Subcutaneous abdominal adipose tissue (tissue), 5 donors: ENCODE measurements around the gene GALNT10.

Source experiments
- H3K27ac ChIP-seq: one replicate; pipeline ENCODE4 v1.7.0; 2013; ENCODE audit warnings: low read depth, mild to moderate bottlenecking, inconsistent platforms, low read length, moderate library complexity
- H3K27me3 ChIP-seq, 5 donors: one replicate each; pipeline ENCODE4 v1.7.0; 2013; ENCODE audit warnings: low read length in 5 of 5, inconsistent platforms in 1 of 5; ENCODE audit not compliant: control insufficient read depth in 5 of 5, insufficient read depth in 4 of 5
- H3K36me3 ChIP-seq, 5 donors: one replicate each; pipeline ENCODE4 v1.7.0; 2013; ENCODE audit warnings: low read length in 5 of 5; ENCODE audit not compliant: control insufficient read depth in 5 of 5, insufficient read depth in 5 of 5
- H3K4me1 ChIP-seq, 5 donors: one replicate each; pipeline ENCODE4 v1.7.0; 2013; ENCODE audit warnings: low read length in 5 of 5, mild to moderate bottlenecking in 3 of 5, moderate library complexity in 1 of 5; ENCODE audit not compliant: control insufficient read depth in 5 of 5, insufficient read depth in 5 of 5
- H3K4me3 ChIP-seq, 5 donors: one replicate each; pipeline ENCODE4 v1.7.0; 2013; ENCODE audit warnings: low read length in 5 of 5, low read depth in 1 of 5
- H3K9ac ChIP-seq, 5 donors: one replicate each; pipeline ENCODE4 v1.7.0; 2013; ENCODE audit warnings: low read length in 5 of 5, mild to moderate bottlenecking in 4 of 5, moderate library complexity in 3 of 5
- H3K9me3 ChIP-seq, 5 donors: one replicate each; pipeline ENCODE4 v1.7.0; 2013; ENCODE audit warnings: low read length in 5 of 5; ENCODE audit not compliant: control insufficient read depth in 5 of 5
- donor health status: healthy.
- donor health status: healthy.
- donor health status: healthy.
- donor health status: healthy.
- donor health status: healthy.

GALNT10 gene

DNA sequence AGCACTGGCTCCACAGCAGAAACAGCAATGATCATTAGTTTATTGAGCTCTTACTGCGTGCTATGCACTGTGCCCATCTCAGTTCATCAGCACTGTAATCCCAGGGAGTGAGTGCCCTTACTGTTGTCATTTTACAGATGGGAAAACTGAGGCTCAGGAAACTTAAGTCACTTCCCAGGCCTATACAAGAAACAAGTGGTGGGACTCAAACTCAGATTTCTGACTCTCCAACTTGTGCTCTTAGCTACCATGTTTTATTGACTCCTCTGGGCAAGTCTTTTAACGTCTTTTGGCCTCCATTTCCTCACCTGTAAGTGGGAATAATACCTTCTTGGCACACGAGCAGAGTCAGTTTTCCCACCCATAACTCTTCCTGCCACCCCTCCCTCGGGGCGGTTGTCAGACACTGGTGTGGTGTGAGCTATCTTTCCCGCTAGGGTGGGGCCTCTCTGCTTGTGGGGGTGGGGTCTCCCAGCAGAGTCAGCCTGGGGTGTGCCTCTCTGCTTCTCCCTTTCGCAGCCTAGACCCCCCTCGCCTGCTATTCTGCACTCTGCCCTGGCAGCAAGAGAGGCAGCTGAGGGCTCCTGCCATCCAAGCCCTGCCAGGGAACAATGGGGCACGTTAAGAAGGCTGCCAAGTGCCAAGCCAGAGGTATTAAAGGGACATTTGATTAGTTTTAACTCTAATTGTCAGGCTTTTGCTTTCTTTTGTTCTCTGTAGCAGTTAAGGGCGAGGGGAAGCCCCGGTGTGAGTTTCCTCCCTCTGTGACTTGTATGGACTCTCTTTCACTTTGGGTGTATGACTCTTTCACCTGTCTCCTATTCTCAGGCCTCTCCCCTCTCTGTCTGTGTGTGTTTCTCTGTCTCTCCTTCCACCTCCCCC, 12.1 kb downstream of the GALNT10 start:
- H3K4me1 ChIP-seq: peaks cover 0 to 12% (median 0%) of the 10 kb centered on the region in 5 donors
- H3K27ac ChIP-seq: no peak overlapping the region
- H3K4me3 ChIP-seq: no peak overlapping the region
- no peak overlapping the region for H3K9ac ChIP-seq
- no peaks in the 10 kb centered on the region for H3K9me3 ChIP-seq
- H3K27me3 ChIP-seq: no peaks in the 10 kb centered on the region
- peaks cover 0 to 7% (median 3%) of the 10 kb centered on the region in 5 donors for H3K36me3 ChIP-seq

- Histone ChIP-seq H3K9ac (no peak overlapping the region), H3K36me3 (peaks cover 0 to 6% (median 2%) of the 10 kb centered on the region in 5 donors), H3K4me1 (peaks cover 0 to 7% (median 0%) of the 10 kb centered on the region in 5 donors), H3K4me3 (no peak overlapping the region), H3K9me3 (peaks cover 0 to 2% (median 0%) of the 10 kb centered on the region in 5 donors), H3K27me3 (no peaks in the 10 kb centered on the region), H3K27ac (no peak overlapping the region)
These were observed 13.5 kb downstream of the GALNT10 start for GRCh38 chr5:154203798-154204578.

- H3K27ac ChIP-seq: no peak overlapping the region
These were observed 15.0 kb downstream of the GALNT10 start for GRCh38 chr5:154205441-154206117.

GRCh38 chr5:154206311-154206710, 15.8 kb downstream of the GALNT10 start:
- H3K4me1 ChIP-seq: peaks cover 0 to 6% (median 0%) of the 10 kb centered on the region in 5 donors
- H3K9me3 ChIP-seq: peaks cover 0 to 4% (median 0%) of the 10 kb centered on the region in 5 donors
- H3K27ac ChIP-seq: no peak overlapping the region
- H3K27me3 ChIP-seq: no peaks in the 10 kb centered on the region
- H3K9ac ChIP-seq: no peak overlapping the region
- H3K36me3 ChIP-seq: peaks cover 0 to 9% (median 3%) of the 10 kb centered on the region in 5 donors
- H3K4me3 ChIP-seq: no peak overlapping the region

More at GRCh38 chr5:154205441-154206117, 15.0 kb downstream of the GALNT10 start:
- Histone ChIP-seq H3K27me3 (no peaks in the 10 kb centered on the region), H3K4me3 (no peak overlapping the region), H3K4me1 (peaks cover 0 to 6% (median 0%) of the 10 kb centered on the region in 5 donors), H3K9ac (no peak overlapping the region), H3K36me3 (peaks cover 0 to 9% (median 3%) of the 10 kb centered on the region in 5 donors), H3K9me3 (peaks cover 0 to 4% (median 0%) of the 10 kb centered on the region in 5 donors)

- no peak overlapping the region for H3K4me3 ChIP-seq
These were observed 16.7 kb downstream of the GALNT10 start for GRCh38 chr5:154207204-154207603.

GRCh38 chr5:154209591-154210081, 19.1 kb downstream of the GALNT10 start:
- Histone ChIP-seq H3K27me3 (no peaks in the 10 kb centered on the region), H3K4me3 (no peak overlapping the region), H3K4me1 (no peaks in the 10 kb centered on the region), H3K9ac (no peak overlapping the region), H3K27ac (no peak overlapping the region), H3K36me3 (peaks cover 0 to 15% (median 3%) of the 10 kb centered on the region in 5 donors), H3K9me3 (peaks cover 0 to 4% (median 0%) of the 10 kb centered on the region in 5 donors)

More at GRCh38 chr5:154207204-154207603, 16.7 kb downstream of the GALNT10 start:
- peaks cover 0 to 4% (median 0%) of the 10 kb centered on the region in 5 donors for H3K9me3 ChIP-seq
- peaks cover 0 to 6% (median 0%) of the 10 kb centered on the region in 5 donors for H3K4me1 ChIP-seq
- no peak overlapping the region for H3K27ac ChIP-seq
- peaks cover 0 to 14% (median 3%) of the 10 kb centered on the region in 5 donors for H3K36me3 ChIP-seq
- no peaks in the 10 kb centered on the region for H3K27me3 ChIP-seq
- H3K9ac ChIP-seq: no peak overlapping the region

- no peak overlapping the region for H3K9ac ChIP-seq
- H3K9me3 ChIP-seq: peaks cover 0 to 4% (median 0%) of the 10 kb centered on the region in 5 donors
- no peak overlapping the region for H3K4me3 ChIP-seq
- no peak overlapping the region for H3K27ac ChIP-seq
- H3K4me1 ChIP-seq: no peaks in the 10 kb centered on the region
- peaks cover 0 to 13% (median 3%) of the 10 kb centered on the region in 5 donors for H3K36me3 ChIP-seq
- H3K27me3 ChIP-seq: no peaks in the 10 kb centered on the region
These were observed 19.6 kb downstream of the GALNT10 start for GRCh38 chr5:154210163-154210562.

- no peaks in the 10 kb centered on the region for H3K27me3 ChIP-seq
- peaks cover 0 to 12% (median 3%) of the 10 kb centered on the region in 5 donors for H3K36me3 ChIP-seq
- H3K9me3 ChIP-seq: peaks cover 0 to 4% (median 0%) of the 10 kb centered on the region in 5 donors
- peaks cover 0 to 2% (median 0%) of the 10 kb centered on the region in 5 donors for H3K4me1 ChIP-seq
- H3K27ac ChIP-seq: no peak overlapping the region
- H3K4me3 ChIP-seq: no peak overlapping the region
- no peak overlapping the region for H3K9ac ChIP-seq
These were observed 21.3 kb downstream of the GALNT10 start for GRCh38 chr5:154211641-154212390.

DNA sequence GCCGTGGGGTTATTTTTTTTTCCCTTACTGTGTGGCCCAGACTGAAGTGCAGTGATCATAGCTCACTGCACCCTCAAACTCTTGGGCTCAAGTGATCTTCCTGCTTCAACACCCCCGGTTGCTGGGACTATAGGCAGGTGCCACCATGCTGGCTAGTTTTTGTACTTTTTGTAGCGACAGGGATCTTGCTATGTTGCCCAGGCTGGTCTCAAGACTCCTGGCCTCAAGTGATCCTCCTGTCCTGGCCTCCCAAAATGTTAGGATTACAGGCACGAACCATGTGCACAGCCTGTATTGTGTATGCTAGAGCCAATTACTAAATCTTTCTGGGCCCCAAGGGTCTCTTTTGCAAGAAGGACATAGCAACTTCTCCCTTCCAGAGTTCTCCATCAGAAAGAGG, 23.1 kb downstream of the GALNT10 start:
- Histone ChIP-seq H3K9ac (no peak overlapping the region), H3K4me3 (no peak overlapping the region), H3K27me3 (no peaks in the 10 kb centered on the region), H3K4me1 (peaks cover 0 to 5% (median 0%) of the 10 kb centered on the region in 5 donors), H3K36me3 (peaks cover 0 to 12% (median 3%) of the 10 kb centered on the region in 5 donors), H3K9me3 (peaks cover 0 to 4% (median 0%) of the 10 kb centered on the region in 5 donors), H3K27ac (no peak overlapping the region)
